IMR-90 (cell line): ENCODE results near the gene SLC17A3. TPM values are rescaled to one million over a fixed set of nuclear protein-coding genes. Genes with fewer than 3 reads are reported as not detected.

Experiments used
- ATAC-seq: fragments of 200-7000 bp; cut with Tn5 transposase; 2 replicates; pipeline ENCODE4 v1.9.1; 2020; ENCODE audit warnings: low read depth, mild to moderate bottlenecking, moderate library complexity
- BruUV-seq: library from RNA; stranded (reverse); fragments of 400-500 nt; replicated peaks from 2 replicates; lab custom pipeline; 2021; lab: Mats Ljungman, UMichigan
- CTCF ChIA-PET: fragments of 300-600 bp; formaldehyde crosslinking; extraction: SDS; loops from one replicate; lab custom pipeline; 2021; ENCODE audit warnings: antibody characterized with exemption; lab: Yijun Ruan, JAX
- POLR2A ChIA-PET: fragments of 300-600 bp; sonication (Branson Sonifier 250); formaldehyde crosslinking; loops from one replicate; lab custom pipeline; 2022; ENCODE audit warnings: antibody characterized with exemption; ENCODE audit not compliant: unreplicated experiment; lab: Charles Lee
- DNase-seq: peaks from one replicate; pipeline ENCODE4 v3.0.0; 2013
- H2AFZ ChIP-seq: replicated peaks from 2 replicates; pipeline ENCODE3; 2013; ENCODE audit warnings: low read length, mild to moderate bottlenecking; ENCODE audit not compliant: poor library complexity
- H2AK5ac ChIP-seq: 2 replicates; pipeline ENCODE4 v1.6.1; 2013; ENCODE audit warnings: low read depth, low read length, inconsistent platforms
- H2AK9ac ChIP-seq: replicated peaks from 2 replicates; pipeline ENCODE3; 2013; ENCODE audit warnings: mild to moderate bottlenecking, low read depth, low read length, moderate library complexity; ENCODE audit not compliant: poor library complexity
- H2BK120ac ChIP-seq: 2 replicates; pipeline ENCODE4 v1.6.1; 2013; ENCODE audit warnings: low read depth, low read length, inconsistent platforms
- H2BK15ac ChIP-seq: 3 replicates; pipeline ENCODE4 v1.6.1; 2013; ENCODE audit warnings: low read depth, low read length, inconsistent platforms
- H2BK20ac ChIP-seq: 2 replicates; pipeline ENCODE4 v1.6.1; 2013; ENCODE audit warnings: low read depth, mild to moderate bottlenecking, inconsistent platforms, low read length, moderate library complexity
- H2BK5ac ChIP-seq: 2 replicates; pipeline ENCODE4 v1.6.1; 2013; ENCODE audit warnings: mild to moderate bottlenecking, low read depth, low read length, inconsistent platforms; ENCODE audit not compliant: poor library complexity, severe bottlenecking
- H3K14ac ChIP-seq: replicated peaks from 2 replicates; pipeline ENCODE4 v1.6.1; 2013; ENCODE audit warnings: low read depth, low read length, inconsistent platforms
- H3K18ac ChIP-seq: 2 replicates; pipeline ENCODE4 v1.6.1; 2013; ENCODE audit warnings: low read depth, low read length, control low read depth
- H3K23ac ChIP-seq: 2 replicates; pipeline ENCODE4 v1.6.1; 2013; ENCODE audit warnings: low read depth, low read length, inconsistent platforms
- H3K27ac ChIP-seq: 2 replicates; pipeline ENCODE4 v1.5.1; 2013; ENCODE audit warnings: mild to moderate bottlenecking, control low read depth, low read length; ENCODE audit not compliant: insufficient read depth
- H3K27me3 ChIP-seq: 2 replicates; pipeline ENCODE4 v1.6.1; 2013; ENCODE audit warnings: low read length; ENCODE audit not compliant: control insufficient read depth, insufficient read depth
- H3K36me3 ChIP-seq: 2 replicates; pipeline ENCODE4 v1.6.1; 2013; ENCODE audit warnings: low read length, mixed read lengths; ENCODE audit not compliant: control insufficient read depth, insufficient read depth
- H3K4ac ChIP-seq: 2 replicates; pipeline ENCODE4 v1.6.1; 2013; ENCODE audit warnings: low read depth, low read length, inconsistent platforms
- H3K4me1 ChIP-seq: 2 replicates; pipeline ENCODE4 v1.6.1; 2013; ENCODE audit warnings: low read length, mixed read lengths; ENCODE audit not compliant: control insufficient read depth, insufficient read depth
- H3K4me2 ChIP-seq: 2 replicates; pipeline ENCODE4 v1.6.1; 2013; ENCODE audit warnings: low read depth, mild to moderate bottlenecking, control low read depth, low read length, moderate library complexity
- H3K4me3 ChIP-seq: 2 replicates; pipeline ENCODE4 v1.5.1; 2013; ENCODE audit warnings: low read depth, mild to moderate bottlenecking, control low read depth, low read length, moderate library complexity; ENCODE audit not compliant: insufficient read depth
- H3K56ac ChIP-seq: 2 replicates; pipeline ENCODE4 v1.6.1; 2013; ENCODE audit warnings: low read length, inconsistent platforms; ENCODE audit not compliant: insufficient read depth; ENCODE audit errors: extremely low read depth
- H3K79me1 ChIP-seq, 2 experiments: 2 replicates each; pipeline ENCODE4 v1.6.1; 2013; ENCODE audit warnings: low read length in 2 of 2, inconsistent platforms in 1 of 2, low read depth in 1 of 2
- H3K9ac ChIP-seq: 2 replicates; pipeline ENCODE4 v1.6.1; 2013; ENCODE audit warnings: low read depth, low read length, control low read depth
- H3K9me1 ChIP-seq: 2 replicates; pipeline ENCODE4 v1.6.1; 2013; ENCODE audit warnings: low read length, inconsistent platforms; ENCODE audit not compliant: insufficient read depth
- H3K9me3 ChIP-seq: 2 replicates; pipeline ENCODE4 v1.6.1; 2013; ENCODE audit warnings: low read length; ENCODE audit not compliant: control insufficient read depth, insufficient read depth
- H4K20me1 ChIP-seq: 2 replicates; pipeline ENCODE4 v1.6.1; 2013; ENCODE audit warnings: low read length, inconsistent platforms; ENCODE audit not compliant: insufficient read depth
- H4K5ac ChIP-seq: 2 replicates; pipeline ENCODE4 v1.6.1; 2013; ENCODE audit warnings: mild to moderate bottlenecking, low read depth, low read length, control low read depth
- H4K8ac ChIP-seq, 2 experiments: 2 replicates each; pipeline ENCODE4 v1.6.1; 2013; ENCODE audit warnings: low read depth in 2 of 2, low read length in 2 of 2, control low read depth in 1 of 2, inconsistent platforms in 1 of 2
- H4K91ac ChIP-seq: 2 replicates; pipeline ENCODE4 v1.6.1; 2013; ENCODE audit warnings: low read depth, low read length, inconsistent platforms; ENCODE audit not compliant: insufficient read depth
- BHLHE40 ChIP-seq: fragments of 150-350 bp; IDR thresholded peaks from 2 replicates; pipeline ENCODE4 v1.6.1; 2016; ENCODE audit warnings: mild to moderate bottlenecking, low read depth, low read length
- CEBPB ChIP-seq: IDR thresholded peaks from 2 replicates; pipeline ENCODE4 v1.6.1; 2012; ENCODE audit warnings: low read depth, low read length, improper control_type of control experiment
- CHD1 ChIP-seq: IDR thresholded peaks from 2 replicates; pipeline ENCODE4 v1.6.1; 2012; ENCODE audit warnings: low read depth, low read length, improper control_type of control experiment
- FOS ChIP-seq: fragments of 150-350 bp; IDR thresholded peaks from 2 replicates; pipeline ENCODE4 v1.6.1; 2016; ENCODE audit warnings: low read depth, low read length
- MAFK ChIP-seq: IDR thresholded peaks from 2 replicates; pipeline ENCODE4 v1.6.1; 2012; ENCODE audit warnings: low read depth, low read length, improper control_type of control experiment
- MAZ ChIP-seq: IDR thresholded peaks from 2 replicates; pipeline ENCODE4 v1.6.1; 2012; ENCODE audit warnings: low read depth, mild to moderate bottlenecking, low read length, improper control_type of control experiment, moderate library complexity, borderline replicate concordance
- MXI1 ChIP-seq: IDR thresholded peaks from 2 replicates; pipeline ENCODE4 v1.6.1; 2012; ENCODE audit warnings: low read depth, mild to moderate bottlenecking, low read length, moderate library complexity, borderline replicate concordance
- POLR2A ChIP-seq: IDR thresholded peaks from 2 replicates; pipeline ENCODE4 v1.6.1; 2012; ENCODE audit warnings: mild to moderate bottlenecking, low read depth, low read length
- RCOR1 ChIP-seq: IDR thresholded peaks from 2 replicates; pipeline ENCODE4 v1.6.1; 2012; ENCODE audit warnings: mild to moderate bottlenecking, low read length, improper control_type of control experiment; ENCODE audit not compliant: insufficient replicate concordance
- SMC3 ChIP-seq: fragments of 150-350 bp; IDR thresholded peaks from 2 replicates; pipeline ENCODE4 v1.6.1; 2016; ENCODE audit warnings: low read depth, mild to moderate bottlenecking, antibody characterized with exemption, low read length, moderate library complexity
- WGBS, 2 experiments: methylation state at CpG; one replicate each; pipeline versions ENCODE4 v1.1.5 to v1.1.7; 2013; ENCODE audit warnings: missing lambda C conversion rate in 2 of 2; ENCODE audit not compliant: insufficient read length in 1 of 2; ENCODE audit errors: extremely low coverage in 2 of 2; 5-methylcytosine and 5-hydroxymethylcytosine counted together
- dilution Hi-C: fragments of 300-500 bp; cut with HindIII; formaldehyde crosslinking; loops from one replicate; pipeline ENCODE4 v1.14.3; 2018; ENCODE audit warnings: low sequenced_read_pairs; ENCODE audit not compliant: unreplicated experiment
- in situ Hi-C: fragments of 300-500 bp; cut with MboI; formaldehyde crosslinking; loops from 3 replicates; pipeline ENCODE4 v1.14.3; 2019; ENCODE audit warnings: low sequenced_read_pairs, inconsistent platforms, mixed read lengths
- intact Hi-C: fragments of 100-400 bp; cut with micrococcal nuclease; formaldehyde crosslinking; loops from 2 replicates; pipeline ENCODE4 v1.10.0; 2022
- polyA plus RNA-seq, 3 experiments: library from polyadenylated mRNA; depleted of rRNA; stranded (reverse); fragments of >200 nt; gene quantifications; 2 replicates each; pipeline ENCODE4 v1.2.3, GENCODE V29; 2012; ENCODE audit warnings: low replicate concordance in 1 of 3
- total RNA-seq: library from RNA; depleted of rRNA; stranded (reverse); fragments of >200 nt; gene quantifications from 2 replicates; pipeline ENCODE4 v1.2.3, GENCODE V29; 2012
- TF ChIP-seq, protein P1 (sequence below): fragments of 150-350 bp; IDR thresholded peaks from 2 replicates; pipeline ENCODE4 v1.6.1; 2017; ENCODE audit warnings: mild to moderate bottlenecking, antibody characterized with exemption, low read length, low read depth
- TF ChIP-seq, protein P2 (sequence below): conservative IDR thresholded peaks from 2 replicates; pipeline ENCODE4 v1.5.1; 2012; ENCODE audit warnings: mild to moderate bottlenecking, low read depth, low read length, improper control_type of control experiment
- TF ChIP-seq, protein P3 (sequence below): fragments of 150-350 bp; IDR thresholded peaks from 2 replicates; pipeline ENCODE4 v1.6.1; 2016; ENCODE audit warnings: low read depth, mild to moderate bottlenecking, low read length, moderate library complexity, borderline replicate concordance

The SLC17A3 gene
- total and polyA plus RNA-seq, 2 of the 4 experiments (the other 2 are of a cell fraction) = not detected

DNA sequence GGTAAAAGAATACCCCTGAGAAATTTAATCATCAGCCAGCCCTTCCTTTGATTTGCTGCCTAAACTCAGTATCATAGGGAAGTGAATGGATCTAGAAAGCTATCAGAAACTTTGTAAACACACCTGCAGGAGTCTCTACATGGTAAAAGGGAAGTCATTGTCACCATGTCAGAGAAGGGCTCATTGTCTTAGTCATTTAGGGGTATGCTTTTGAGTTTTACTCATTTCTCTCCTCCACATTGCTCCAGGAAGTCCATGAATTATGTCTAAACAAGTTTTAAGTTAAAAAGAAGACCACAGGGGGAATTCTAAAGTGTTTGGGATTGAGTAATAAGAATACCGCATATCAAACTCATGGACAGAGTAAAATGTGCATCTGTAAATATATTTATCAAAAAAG is 44.7 kb downstream of the SLC17A3 start:
- ChIA-PET POLR2A (no interaction called here), CTCF (no interaction called here)
- in situ Hi-C loops = no loop called here
- H4K91ac ChIP-seq = no peak overlapping the region
- H3K9ac ChIP-seq = no peak overlapping the region
- no peak overlapping the region for H3K56ac ChIP-seq
- no peak for ATAC-seq
- no peak overlapping the region for H2BK120ac ChIP-seq
- H2AK9ac ChIP-seq = no peak overlapping the region
- H3K27ac ChIP-seq = no peak overlapping the region
- H3K4me2 ChIP-seq = no peak overlapping the region
- no peak overlapping the region for H3K18ac ChIP-seq
- no CpG with 5 or more reads among the region's 1 CpG for WGBS, 2 experiments
- H3K4me1 ChIP-seq = no peaks in the 10 kb centered on the region
- intact Hi-C loops = no loop called here
- no peak overlapping the region for H3K4me3 ChIP-seq
- H3K23ac ChIP-seq = no peak overlapping the region
- BruUV-seq = no TSS peak
- no peaks in the 10 kb centered on the region for H3K36me3 ChIP-seq
- dilution Hi-C loops = no loop called here
- no peak for TF ChIP-seq MAZ
- no peak for TF ChIP-seq CEBPB
- TF ChIP-seq SMC3 = no peak
- TF ChIP-seq MAFK = no peak
- TF ChIP-seq BHLHE40 = no peak
- TF ChIP-seq RCOR1 = no peak
- TF ChIP-seq, protein P1, sequence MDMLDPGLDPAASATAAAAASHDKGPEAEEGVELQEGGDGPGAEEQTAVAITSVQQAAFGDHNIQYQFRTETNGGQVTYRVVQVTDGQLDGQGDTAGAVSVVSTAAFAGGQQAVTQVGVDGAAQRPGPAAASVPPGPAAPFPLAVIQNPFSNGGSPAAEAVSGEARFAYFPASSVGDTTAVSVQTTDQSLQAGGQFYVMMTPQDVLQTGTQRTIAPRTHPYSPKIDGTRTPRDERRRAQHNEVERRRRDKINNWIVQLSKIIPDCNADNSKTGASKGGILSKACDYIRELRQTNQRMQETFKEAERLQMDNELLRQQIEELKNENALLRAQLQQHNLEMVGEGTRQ = no peak
- TF ChIP-seq POLR2A = no peak
- TF ChIP-seq, protein P2, sequence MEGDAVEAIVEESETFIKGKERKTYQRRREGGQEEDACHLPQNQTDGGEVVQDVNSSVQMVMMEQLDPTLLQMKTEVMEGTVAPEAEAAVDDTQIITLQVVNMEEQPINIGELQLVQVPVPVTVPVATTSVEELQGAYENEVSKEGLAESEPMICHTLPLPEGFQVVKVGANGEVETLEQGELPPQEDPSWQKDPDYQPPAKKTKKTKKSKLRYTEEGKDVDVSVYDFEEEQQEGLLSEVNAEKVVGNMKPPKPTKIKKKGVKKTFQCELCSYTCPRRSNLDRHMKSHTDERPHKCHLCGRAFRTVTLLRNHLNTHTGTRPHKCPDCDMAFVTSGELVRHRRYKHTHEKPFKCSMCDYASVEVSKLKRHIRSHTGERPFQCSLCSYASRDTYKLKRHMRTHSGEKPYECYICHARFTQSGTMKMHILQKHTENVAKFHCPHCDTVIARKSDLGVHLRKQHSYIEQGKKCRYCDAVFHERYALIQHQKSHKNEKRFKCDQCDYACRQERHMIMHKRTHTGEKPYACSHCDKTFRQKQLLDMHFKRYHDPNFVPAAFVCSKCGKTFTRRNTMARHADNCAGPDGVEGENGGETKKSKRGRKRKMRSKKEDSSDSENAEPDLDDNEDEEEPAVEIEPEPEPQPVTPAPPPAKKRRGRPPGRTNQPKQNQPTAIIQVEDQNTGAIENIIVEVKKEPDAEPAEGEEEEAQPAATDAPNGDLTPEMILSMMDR = no peak
- TF ChIP-seq, protein P3, sequence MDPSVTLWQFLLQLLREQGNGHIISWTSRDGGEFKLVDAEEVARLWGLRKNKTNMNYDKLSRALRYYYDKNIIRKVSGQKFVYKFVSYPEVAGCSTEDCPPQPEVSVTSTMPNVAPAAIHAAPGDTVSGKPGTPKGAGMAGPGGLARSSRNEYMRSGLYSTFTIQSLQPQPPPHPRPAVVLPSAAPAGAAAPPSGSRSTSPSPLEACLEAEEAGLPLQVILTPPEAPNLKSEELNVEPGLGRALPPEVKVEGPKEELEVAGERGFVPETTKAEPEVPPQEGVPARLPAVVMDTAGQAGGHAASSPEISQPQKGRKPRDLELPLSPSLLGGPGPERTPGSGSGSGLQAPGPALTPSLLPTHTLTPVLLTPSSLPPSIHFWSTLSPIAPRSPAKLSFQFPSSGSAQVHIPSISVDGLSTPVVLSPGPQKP = no peak
- TF ChIP-seq CHD1 = no peak
- TF ChIP-seq MXI1 = no peak
- no peak for TF ChIP-seq FOS
- H4K8ac ChIP-seq = no peak overlapping the region
- H3K27me3 ChIP-seq = no peaks in the 10 kb centered on the region
- no peak overlapping the region for H2AK5ac ChIP-seq
- H4K20me1 ChIP-seq = no peaks in the 10 kb centered on the region
- no peak for DNase-seq
- no peaks in the 10 kb centered on the region for H3K79me1 ChIP-seq
- H2BK20ac ChIP-seq = no peak overlapping the region
- H3K9me1 ChIP-seq = no peaks in the 10 kb centered on the region
- no peak overlapping the region for H2AFZ ChIP-seq
- no peak overlapping the region for H4K5ac ChIP-seq
- H3K9me3 ChIP-seq = no peaks in the 10 kb centered on the region
- no peak overlapping the region for H2BK15ac ChIP-seq
- H3K4ac ChIP-seq = no peak overlapping the region
- no peak overlapping the region for H2BK5ac ChIP-seq
- no peak overlapping the region for H3K14ac ChIP-seq
